Pancreas (tissue), 10 donors: Measurements from ENCODE around the gene GDPD5. TPM values are rescaled to one million over a fixed set of nuclear protein-coding genes. Genes with fewer than 3 reads are reported as not detected.
A peak's percentile ranks its signal among the peaks of the same experiment; 100 is the strongest.

Experiments
- ATAC-seq, 4 donors: fragments of 200-7000 bp; cut with Tn5 transposase; one replicate each; pipeline versions ENCODE4 v1.8.0 to v1.9.1; 2020; ENCODE audit warnings: mild to moderate bottlenecking in 4 of 4, moderate library complexity in 4 of 4
- DNase-seq, 6 donors: peaks; one replicate each; pipeline ENCODE4 v3.0.0-alpha.2; 2020
- FAIRE-seq: peaks from 2 replicates; lab custom pipeline; 2012; peaks lifted over from hg19 to GRCh38; lab: Jason Lieb, UNC
- H3K27ac ChIP-seq, 4 donors: fragments of 200-600 bp; sonication (generic); 1 replicate in 3 of 4; 2 replicates in 1 of 4; pipeline versions ENCODE4 v1.5.0 to v1.8.0; 2020
- H3K27me3 ChIP-seq, 4 donors: fragments of 200-600 bp; one replicate each; pipeline ENCODE4 v1.8.0; 2021
- H3K36me3 ChIP-seq, 3 donors: fragments of 200-600 bp; sonication (generic) in 1 of 3; one replicate each; pipeline versions ENCODE4 v1.5.0 to v1.8.0; 2020 to 2021
- H3K4me1 ChIP-seq, 3 donors: fragments of 200-600 bp; one replicate each; pipeline ENCODE4 v1.8.0; 2021
- H3K4me3 ChIP-seq, 4 donors: fragments of 200-600 bp; sonication (generic) in 2 of 4; one replicate each; pipeline versions ENCODE4 v1.5.0 to v1.8.0; 2020 to 2021
- H3K9me3 ChIP-seq, 4 donors: fragments of 200-600 bp; one replicate each; pipeline ENCODE4 v1.8.0; 2021
- CTCF ChIP-seq, 4 donors: fragments of 200-600 bp; sonication (generic) in 3 of 4; IDR thresholded peaks; one replicate each; pipeline versions ENCODE4 v1.5.0 to v1.8.0; 2021; ENCODE audit warnings: antibody characterized with exemption in 4 of 4
- WGBS, 2 donors: extraction: QIAGEN DNeasy Blood & Tissue Kit; methylation state at CpG; one replicate each; pipeline ENCODE4 v1.1.7; 2013; 5-methylcytosine and 5-hydroxymethylcytosine counted together
- intact Hi-C, 3 donors: fragments of 100-400 bp; cut with DNase I; formaldehyde crosslinking; loops; one replicate each; pipeline versions ENCODE4 v1.11.1 to v1.14.2; 2022
- polyA plus RNA-seq, 2 donors: library from polyadenylated mRNA; stranded (reverse); fragments of 200-250 nt; gene quantifications; one replicate each; pipeline ENCODE4 v1.2.3, GENCODE V29; 2013
- total RNA-seq, 6 donors: library from RNA; stranded (reverse); fragmentation: NEBNext Ultra II Directional in 4 of 6; extraction: Animal tissue kit (Norgen Biotek cat#: 25700) in 4 of 6; gene quantifications; one replicate each; pipeline versions ENCODE4 v1.2.1 to v1.2.4, GENCODE V29; 2021 to 2023
- donor health status: healthy with polysubstance abuse.
- donor health status: DM: no; HTN: no; CAD: no; lungs with moderate emphysema.
- donor health status: DM: no; HTN: no; CAD: no.
- donor health status: control.
- donor health status: control.
- donor health status: Bipolar disorder and iron deficiency.
- donor health status: DM: yes; HTN: yes; CAD: no.
- donor health status: DM: no; HTN: no; CAD: no.
- donor health status: DM: no; HTN: no; CAD: no.
- donor health status: DM: yes; HTN: yes; CAD: no.

GDPD5 gene
- total and polyA plus RNA-seq, 8 donors: 24.3 to 92.9 (median 32.7) TPM

- H3K27me3 ChIP-seq: no peaks in the 10 kb centered on the region
- DNase-seq (no peak), ATAC-seq (no peak), FAIRE-seq (no peak)
- peaks cover 0 to 15% (median 4%) of the 10 kb centered on the region in 3 donors for H3K4me1 ChIP-seq
- no peaks in the 10 kb centered on the region for H3K36me3 ChIP-seq
- TF ChIP-seq CTCF (IDR thresholded peaks at IDR 0.05): no peak
- H3K9me3 ChIP-seq: no peaks in the 10 kb centered on the region
- no peak overlapping the region for H3K4me3 ChIP-seq
- H3K27ac ChIP-seq: no peak overlapping the region
- intact Hi-C loops: no loop called here
- WGBS, 2 donors: 90 to 93% methylated on average over 5 of the region's 5 CpGs
These were observed 1.4 kb upstream of the GDPD5 start for GRCh38 chr11:75527130-75527529.

GRCh38 chr11:75526192-75526541, 426 bp upstream of the GDPD5 start:
- ATAC-seq (no peak), FAIRE-seq (no peak), DNase-seq (no peak)
- TF ChIP-seq CTCF (IDR thresholded peaks at IDR 0.05): no peak
- Histone ChIP-seq H3K4me3 (peak overlapping the region; percentile 85 to 91 (median 88)), H3K9me3 (no peaks in the 10 kb centered on the region), H3K4me1 (peaks cover 0 to 15% (median 4%) of the 10 kb centered on the region in 3 donors), H3K27ac (no peak overlapping the region), H3K27me3 (no peaks in the 10 kb centered on the region), H3K36me3 (no peaks in the 10 kb centered on the region)
- intact Hi-C loops: no loop called here
- 3% methylated on average over 19 to 21 of the region's 21 CpGs for WGBS, 2 donors

GRCh38 chr11:75524665-75525432, 892 bp downstream of the GDPD5 start:
- peak overlapping the region in 2 of 4 donors; percentile 10 to 48 for H3K27ac ChIP-seq
- 3 to 6% methylated on average over 41 to 51 of the region's 51 CpGs for WGBS, 2 donors
- DNase-seq (peak; percentile 27 to 86 (median 44)), ATAC-seq (peak; percentile 3 to 13 (median 4)), FAIRE-seq (no peak)
- intact Hi-C loops: no loop called here
- peaks cover 0 to 15% (median 4%) of the 10 kb centered on the region in 3 donors for H3K4me1 ChIP-seq
- H3K9me3 ChIP-seq: no peaks in the 10 kb centered on the region
- no peaks in the 10 kb centered on the region for H3K27me3 ChIP-seq
- no peaks in the 10 kb centered on the region for H3K36me3 ChIP-seq
- peak overlapping the region; percentile 85 to 91 (median 88) for H3K4me3 ChIP-seq
- TF ChIP-seq CTCF (IDR thresholded peaks at IDR 0.05): no peak

- H3K27me3 ChIP-seq: no peaks in the 10 kb centered on the region
- peak overlapping the region; percentile 85 to 91 (median 88) for H3K4me3 ChIP-seq
- no peaks in the 10 kb centered on the region for H3K36me3 ChIP-seq
- intact Hi-C loops: no loop called here
- H3K27ac ChIP-seq: peak overlapping the region in 3 of 4 donors; percentile 33 to 60 (median 38)
- ATAC-seq (peak; percentile 32 to 76 (median 60)), DNase-seq (peak in 5 of 6 donors; percentile 48 to 86 (median 76)), FAIRE-seq (no peak)
- TF ChIP-seq CTCF (IDR thresholded peaks at IDR 0.05): no peak
- no peaks in the 10 kb centered on the region for H3K9me3 ChIP-seq
- H3K4me1 ChIP-seq: peaks cover 0 to 15% (median 4%) of the 10 kb centered on the region in 3 donors
- 40 to 47% methylated on average over 10 of the region's 10 CpGs for WGBS, 2 donors
These were observed 1.7 kb downstream of the GDPD5 start for GRCh38 chr11:75523811-75524664.
